ENCODE results near the gene SSR1. TPM values are rescaled to one million over a fixed set of nuclear protein-coding genes. Genes with fewer than 3 reads are reported as not detected.

SSR1 gene
- total RNA-seq, 1 donor from 2014 or later: 289 TPM

DNA sequence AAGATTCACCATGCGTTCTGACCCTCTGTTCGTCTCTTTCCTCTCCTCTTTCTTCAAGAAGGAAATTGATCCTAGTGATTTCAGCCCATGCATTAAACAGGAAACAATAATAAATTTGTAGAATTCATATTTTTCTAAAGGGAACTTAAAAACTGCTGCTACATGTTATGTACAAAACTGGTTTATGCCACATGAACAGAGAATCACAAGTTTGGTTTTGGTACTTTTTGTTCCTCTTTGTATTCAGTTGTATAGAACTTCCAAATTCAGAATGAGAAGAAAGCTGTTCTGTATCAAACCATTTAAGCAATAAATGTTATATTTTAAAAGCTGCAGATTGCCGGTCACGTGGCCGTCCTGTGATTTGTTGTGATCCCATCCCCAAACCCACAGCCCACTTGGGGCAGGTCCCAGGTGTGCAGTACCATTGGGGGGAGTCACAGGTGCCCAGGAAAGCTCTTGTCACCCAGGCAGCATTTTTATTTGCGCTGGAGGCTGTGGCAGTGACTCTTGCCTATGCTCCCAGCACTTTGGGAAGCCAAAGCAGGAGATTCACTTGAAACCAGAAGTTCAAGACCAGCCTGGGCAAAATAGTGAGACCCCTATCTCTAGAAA lies 61.2 kb downstream of the SSR1 start:
- H3K4me3 ChIP-seq (ENCODE audit: insufficient read depth, low read depth, low read length): no peak overlapping the region
- H3K4me1 ChIP-seq (ENCODE audit: insufficient read depth, low read length): no peaks in the 10 kb centered on the region
- no peak overlapping the region for H3K9ac ChIP-seq (ENCODE audit: low read length)
- H3K36me3 ChIP-seq (ENCODE audit: insufficient read depth, low read length): peaks cover 14% of the 10 kb centered on the region
- peaks cover 13% of the 10 kb centered on the region for H4K20me1 ChIP-seq (ENCODE audit: insufficient read depth, low read length)
- no peaks in the 10 kb centered on the region for H3K9me3 ChIP-seq (ENCODE audit: insufficient read depth, low read depth, low read length)
- no peak overlapping the region for H2AFZ ChIP-seq (ENCODE audit: low read depth, low read length)
- FAIRE-seq: no peak
- Mint-ChIP-seq H3K4me3 (ENCODE audit: unreplicated experiment) (no peak overlapping the region), H3K27ac (ENCODE audit: unreplicated experiment) (no peak overlapping the region), H3K36me3 (ENCODE audit: low read depth, unreplicated experiment) (peaks cover 2% of the 10 kb centered on the region), H3K4me1 (ENCODE audit: low read depth, unreplicated experiment) (peaks cover 3% of the 10 kb centered on the region), H3K9me3 (ENCODE audit: unreplicated experiment) (peaks cover 2% of the 10 kb centered on the region), H3K27me3 (ENCODE audit: low read depth, unreplicated experiment) (no peaks in the 10 kb centered on the region)
- no peaks in the 10 kb centered on the region for H3K79me2 ChIP-seq (ENCODE audit: insufficient read depth, low read length)
- TF ChIP-seq EZH2 (IDR thresholded peaks at IDR 0.05; ENCODE audit: insufficient read depth, low read length): no peak
- TF ChIP-seq, protein P1, sequence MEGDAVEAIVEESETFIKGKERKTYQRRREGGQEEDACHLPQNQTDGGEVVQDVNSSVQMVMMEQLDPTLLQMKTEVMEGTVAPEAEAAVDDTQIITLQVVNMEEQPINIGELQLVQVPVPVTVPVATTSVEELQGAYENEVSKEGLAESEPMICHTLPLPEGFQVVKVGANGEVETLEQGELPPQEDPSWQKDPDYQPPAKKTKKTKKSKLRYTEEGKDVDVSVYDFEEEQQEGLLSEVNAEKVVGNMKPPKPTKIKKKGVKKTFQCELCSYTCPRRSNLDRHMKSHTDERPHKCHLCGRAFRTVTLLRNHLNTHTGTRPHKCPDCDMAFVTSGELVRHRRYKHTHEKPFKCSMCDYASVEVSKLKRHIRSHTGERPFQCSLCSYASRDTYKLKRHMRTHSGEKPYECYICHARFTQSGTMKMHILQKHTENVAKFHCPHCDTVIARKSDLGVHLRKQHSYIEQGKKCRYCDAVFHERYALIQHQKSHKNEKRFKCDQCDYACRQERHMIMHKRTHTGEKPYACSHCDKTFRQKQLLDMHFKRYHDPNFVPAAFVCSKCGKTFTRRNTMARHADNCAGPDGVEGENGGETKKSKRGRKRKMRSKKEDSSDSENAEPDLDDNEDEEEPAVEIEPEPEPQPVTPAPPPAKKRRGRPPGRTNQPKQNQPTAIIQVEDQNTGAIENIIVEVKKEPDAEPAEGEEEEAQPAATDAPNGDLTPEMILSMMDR (IDR thresholded peaks at IDR 0.05; ENCODE audit: insufficient read depth, low read depth, low read length): no peak
- H3K27ac ChIP-seq (ENCODE audit: low read depth, low read length): no peak overlapping the region
- DNase-seq (ENCODE audit: low read depth): no peak
- no peak overlapping the region for H3K4me2 ChIP-seq (ENCODE audit: low read length)
- no peaks in the 10 kb centered on the region for H3K27me3 ChIP-seq (ENCODE audit: insufficient read depth, low read length)

DNA sequence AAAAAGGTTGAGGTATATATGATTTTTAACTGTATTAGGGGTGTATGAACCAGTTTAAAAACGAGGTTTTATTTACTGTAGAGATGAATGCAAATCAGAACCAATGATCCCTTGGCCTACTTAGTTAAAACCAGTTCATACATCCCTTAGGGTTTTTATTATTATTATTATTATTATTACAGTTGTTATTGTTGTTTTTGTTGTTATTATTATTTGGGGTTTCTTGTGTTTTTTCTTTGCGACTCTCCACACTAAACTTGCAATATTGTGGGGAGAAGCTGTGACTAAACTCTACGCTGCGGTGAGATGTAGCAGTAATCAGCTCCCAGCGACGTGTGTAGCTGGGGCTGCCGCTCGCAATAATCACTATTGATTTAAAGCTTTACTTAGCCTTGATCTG lies 62.2 kb downstream of the SSR1 start:
- no peak overlapping the region for H3K4me3 Mint-ChIP-seq (ENCODE audit: unreplicated experiment)
- H3K36me3 Mint-ChIP-seq (ENCODE audit: low read depth, unreplicated experiment): peaks cover 3% of the 10 kb centered on the region
- peaks cover 16% of the 10 kb centered on the region for H4K20me1 ChIP-seq (ENCODE audit: insufficient read depth, low read length)
- peaks cover 3% of the 10 kb centered on the region for H3K4me1 Mint-ChIP-seq (ENCODE audit: low read depth, unreplicated experiment)
- peaks cover 14% of the 10 kb centered on the region for H3K36me3 ChIP-seq (ENCODE audit: insufficient read depth, low read length)
- DNase-seq (ENCODE audit: low read depth) (no peak), FAIRE-seq (no peak)
- no peaks in the 10 kb centered on the region for H3K9me3 Mint-ChIP-seq (ENCODE audit: unreplicated experiment)
- H3K27me3 Mint-ChIP-seq (ENCODE audit: low read depth, unreplicated experiment): no peaks in the 10 kb centered on the region
- no peak overlapping the region for H3K27ac Mint-ChIP-seq (ENCODE audit: unreplicated experiment)
- TF ChIP-seq, protein P1 (IDR thresholded peaks at IDR 0.05; ENCODE audit: insufficient read depth, low read depth, low read length): no peak
- no peak for TF ChIP-seq EZH2 (IDR thresholded peaks at IDR 0.05; ENCODE audit: insufficient read depth, low read length)
- H3K9ac ChIP-seq (ENCODE audit: low read length): no peak overlapping the region
- H3K9me3 ChIP-seq (ENCODE audit: insufficient read depth, low read depth, low read length): no peaks in the 10 kb centered on the region
- no peak overlapping the region for H3K4me3 ChIP-seq (ENCODE audit: insufficient read depth, low read depth, low read length)
- no peaks in the 10 kb centered on the region for H3K27me3 ChIP-seq (ENCODE audit: insufficient read depth, low read length)
- no peak overlapping the region for H2AFZ ChIP-seq (ENCODE audit: low read depth, low read length)
- no peak overlapping the region for H3K4me2 ChIP-seq (ENCODE audit: low read length)
- no peaks in the 10 kb centered on the region for H3K4me1 ChIP-seq (ENCODE audit: insufficient read depth, low read length)
- no peak overlapping the region for H3K27ac ChIP-seq (ENCODE audit: low read depth, low read length)
- no peaks in the 10 kb centered on the region for H3K79me2 ChIP-seq (ENCODE audit: insufficient read depth, low read length)

DNA sequence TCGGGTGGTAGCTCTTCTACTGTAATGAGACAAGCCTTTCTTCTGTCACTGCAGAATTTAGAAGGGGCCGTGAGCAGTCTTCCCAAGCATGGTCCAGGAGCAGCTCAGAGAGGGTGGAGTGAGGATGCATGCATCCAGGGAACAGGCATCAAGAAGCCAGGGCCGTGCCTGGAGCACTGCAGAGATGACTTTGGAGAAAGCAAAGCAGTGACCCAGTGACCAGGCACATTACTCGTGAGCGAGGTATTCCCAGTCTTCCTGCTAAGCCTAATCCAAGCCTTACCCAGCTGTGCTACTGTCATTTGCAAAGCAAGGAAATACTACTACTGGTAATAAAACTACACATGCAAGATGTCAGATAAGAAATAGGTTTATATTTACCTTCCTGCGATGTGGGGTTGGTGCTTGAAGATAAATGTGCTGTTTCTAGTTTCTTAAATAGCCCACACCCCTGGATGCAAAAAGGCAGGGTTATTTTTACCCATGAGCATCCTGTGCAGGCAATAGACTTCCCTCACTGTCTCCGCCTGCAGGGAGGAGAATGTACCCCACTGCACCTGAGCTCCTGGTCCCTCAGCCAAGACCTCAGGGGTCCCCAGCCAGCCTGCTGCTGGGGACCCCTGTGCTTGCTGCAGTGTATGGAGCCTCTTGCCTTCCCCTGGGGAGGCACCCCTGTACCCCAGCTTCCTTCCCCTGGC lies 62.9 kb downstream of the SSR1 start:
- H3K36me3 Mint-ChIP-seq (ENCODE audit: low read depth, unreplicated experiment): peaks cover 9% of the 10 kb centered on the region
- H3K9me3 Mint-ChIP-seq (ENCODE audit: unreplicated experiment): no peaks in the 10 kb centered on the region
- no peak overlapping the region for H3K4me2 ChIP-seq (ENCODE audit: low read length)
- H3K27me3 Mint-ChIP-seq (ENCODE audit: low read depth, unreplicated experiment): no peaks in the 10 kb centered on the region
- H3K4me1 Mint-ChIP-seq (ENCODE audit: low read depth, unreplicated experiment): no peaks in the 10 kb centered on the region
- H3K79me2 ChIP-seq (ENCODE audit: insufficient read depth, low read length): no peaks in the 10 kb centered on the region
- H3K27ac Mint-ChIP-seq (ENCODE audit: unreplicated experiment): no peak overlapping the region
- H3K4me1 ChIP-seq (ENCODE audit: insufficient read depth, low read length): no peaks in the 10 kb centered on the region
- no peak overlapping the region for H2AFZ ChIP-seq (ENCODE audit: low read depth, low read length)
- DNase-seq (ENCODE audit: low read depth): no peak
- no peak overlapping the region for H3K4me3 Mint-ChIP-seq (ENCODE audit: unreplicated experiment)
- TF ChIP-seq EZH2 (IDR thresholded peaks at IDR 0.05; ENCODE audit: insufficient read depth, low read length): no peak
- TF ChIP-seq, protein P1 (IDR thresholded peaks at IDR 0.05; ENCODE audit: insufficient read depth, low read depth, low read length): no peak
- peaks cover 16% of the 10 kb centered on the region for H4K20me1 ChIP-seq (ENCODE audit: insufficient read depth, low read length)
- H3K36me3 ChIP-seq (ENCODE audit: insufficient read depth, low read length): peaks cover 14% of the 10 kb centered on the region
- no peak overlapping the region for H3K9ac ChIP-seq (ENCODE audit: low read length)
- H3K9me3 ChIP-seq (ENCODE audit: insufficient read depth, low read depth, low read length): no peaks in the 10 kb centered on the region
- no peak overlapping the region for H3K27ac ChIP-seq (ENCODE audit: low read depth, low read length)
- no peak for FAIRE-seq
- no peak overlapping the region for H3K4me3 ChIP-seq (ENCODE audit: insufficient read depth, low read depth, low read length)
- no peaks in the 10 kb centered on the region for H3K27me3 ChIP-seq (ENCODE audit: insufficient read depth, low read length)

Data from astrocyte (in vitro differentiated cells and primary cell).